A673 (cell line): ENCODE data around the gene BRAT1.

ENCODE experiments used
- EZH2 ChIP-seq: fragments of 200-600 bp; sonication (generic); IDR thresholded peaks from 2 replicates; pipeline ENCODE4 v1.6.1; 2017; ENCODE audit warnings: borderline replicate concordance, low read depth, mild to moderate bottlenecking, mixed read lengths, antibody characterized with exemption, low read length; ENCODE audit not compliant: poor library complexity, severe bottlenecking
- TF ChIP-seq, protein P1 (sequence below): fragments of 300-800, 200-600 bp; sonication (generic); conservative IDR thresholded peaks from 2 replicates; pipeline ENCODE4 v1.5.1; 2017; ENCODE audit warnings: low read depth, mild to moderate bottlenecking, antibody characterized with exemption, low read length, moderate library complexity, mixed read lengths

DNA sequence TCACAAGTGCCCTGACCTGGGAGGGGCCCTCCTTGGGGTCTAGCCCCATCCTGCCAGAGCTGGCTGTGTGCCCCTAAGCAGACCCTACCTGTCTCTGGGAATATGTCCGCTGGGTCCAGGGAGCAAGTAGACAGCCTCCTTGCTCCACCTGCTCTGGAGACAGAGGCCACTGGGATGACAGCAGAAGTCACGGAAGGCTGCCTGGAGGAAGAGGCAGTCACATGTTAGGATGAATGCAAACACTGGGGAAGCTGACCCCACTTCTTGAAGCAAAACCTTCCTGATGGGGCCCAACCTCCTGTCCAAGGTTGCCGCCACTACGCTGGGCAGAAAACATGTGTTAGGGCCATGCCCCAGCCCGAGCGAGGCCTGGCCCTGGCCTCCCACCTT is 47.4 kb downstream of the BRAT1 start:
- TF ChIP-seq, protein P1, sequence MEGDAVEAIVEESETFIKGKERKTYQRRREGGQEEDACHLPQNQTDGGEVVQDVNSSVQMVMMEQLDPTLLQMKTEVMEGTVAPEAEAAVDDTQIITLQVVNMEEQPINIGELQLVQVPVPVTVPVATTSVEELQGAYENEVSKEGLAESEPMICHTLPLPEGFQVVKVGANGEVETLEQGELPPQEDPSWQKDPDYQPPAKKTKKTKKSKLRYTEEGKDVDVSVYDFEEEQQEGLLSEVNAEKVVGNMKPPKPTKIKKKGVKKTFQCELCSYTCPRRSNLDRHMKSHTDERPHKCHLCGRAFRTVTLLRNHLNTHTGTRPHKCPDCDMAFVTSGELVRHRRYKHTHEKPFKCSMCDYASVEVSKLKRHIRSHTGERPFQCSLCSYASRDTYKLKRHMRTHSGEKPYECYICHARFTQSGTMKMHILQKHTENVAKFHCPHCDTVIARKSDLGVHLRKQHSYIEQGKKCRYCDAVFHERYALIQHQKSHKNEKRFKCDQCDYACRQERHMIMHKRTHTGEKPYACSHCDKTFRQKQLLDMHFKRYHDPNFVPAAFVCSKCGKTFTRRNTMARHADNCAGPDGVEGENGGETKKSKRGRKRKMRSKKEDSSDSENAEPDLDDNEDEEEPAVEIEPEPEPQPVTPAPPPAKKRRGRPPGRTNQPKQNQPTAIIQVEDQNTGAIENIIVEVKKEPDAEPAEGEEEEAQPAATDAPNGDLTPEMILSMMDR = no peak
- TF ChIP-seq EZH2 = no peak
